NCI-H187 treated with DMSO at 0.1 percent for 48 hours (cell line): Measurements from ENCODE around the gene HCLS1.
"Not testable (repeated sequence)": the region's sequence is repeated elsewhere in the genome, so short reads cannot be mapped to it uniquely, and the experiment has no call there.

Experiments
- DNase-seq: peaks from one replicate; lab custom pipeline; 2025; lab: John Stamatoyannopoulos, UW

HCLS1 gene

GRCh38 chr3:121654493-121655385 is 6.0 kb downstream of the HCLS1 start:
- DNase-seq = no peak

- no peak for DNase-seq
These were observed 9.0 kb downstream of the HCLS1 start for GRCh38 chr3:121651684-121652083.

DNA sequence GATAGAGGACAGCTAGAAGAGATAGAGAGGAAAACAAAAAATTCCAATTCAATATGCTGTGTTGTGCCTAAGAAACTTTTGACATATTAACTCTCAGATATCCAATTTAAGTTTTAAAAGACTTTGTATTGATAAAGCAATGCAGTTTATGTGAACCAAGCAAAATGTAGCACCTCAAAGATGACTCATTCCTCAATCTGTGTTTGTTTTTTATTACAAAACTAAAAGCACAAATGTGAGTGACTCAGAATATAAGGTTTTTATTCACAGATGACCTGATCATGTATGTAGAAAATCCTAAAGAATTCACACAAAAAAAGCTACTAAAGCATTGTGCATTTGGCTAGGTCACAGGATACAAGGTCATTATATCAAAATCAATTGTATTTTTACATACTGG is 11.1 kb downstream of the HCLS1 start:
- DNase-seq = no peak

- DNase-seq = no peak
These were observed 12.3 kb downstream of the HCLS1 start for GRCh38 chr3:121648219-121648958.

GRCh38 chr3:121645054-121645453 is 15.6 kb downstream of the HCLS1 start:
- DNase-seq = no peak

DNA sequence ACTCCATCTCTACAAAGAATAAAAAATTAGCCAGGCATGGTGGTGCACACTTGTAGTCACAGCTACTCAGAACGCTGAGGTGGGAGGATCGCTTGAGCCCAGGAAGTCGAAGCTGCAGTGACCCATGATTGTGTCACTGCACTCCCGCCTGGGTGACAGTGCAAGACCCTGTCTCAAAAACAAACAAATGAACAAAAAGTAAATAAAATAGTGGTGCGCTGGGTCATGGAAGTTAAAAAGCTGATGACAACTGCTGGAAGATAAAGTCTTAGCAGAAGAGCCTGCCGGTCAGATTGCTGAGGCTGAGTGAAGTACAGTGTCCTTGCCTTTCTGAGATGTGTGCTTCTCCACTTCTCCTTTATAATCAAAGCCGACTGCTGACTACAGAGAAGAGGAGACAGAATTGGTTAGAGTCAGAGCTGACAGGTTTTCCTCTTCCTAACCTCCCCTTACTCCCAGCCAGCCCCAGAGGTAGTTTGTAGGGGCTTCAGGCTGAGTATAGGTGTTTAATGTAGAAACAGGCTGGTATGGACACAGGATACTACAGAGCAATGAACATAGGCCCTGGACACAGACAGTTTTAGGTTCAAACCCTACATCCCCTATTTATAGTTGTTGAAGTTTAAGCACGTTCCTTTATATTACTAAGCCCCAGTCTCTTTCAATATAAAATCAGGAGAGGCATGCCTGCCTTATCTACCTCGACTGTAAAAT is 17.9 kb downstream of the HCLS1 start:
- DNase-seq = no peak

GRCh38 chr3:121641127-121641526 is 19.6 kb downstream of the HCLS1 start:
- no peak for DNase-seq

- DNase-seq = no peak
These were observed 22.8 kb downstream of the HCLS1 start for GRCh38 chr3:121637922-121638321.

DNA sequence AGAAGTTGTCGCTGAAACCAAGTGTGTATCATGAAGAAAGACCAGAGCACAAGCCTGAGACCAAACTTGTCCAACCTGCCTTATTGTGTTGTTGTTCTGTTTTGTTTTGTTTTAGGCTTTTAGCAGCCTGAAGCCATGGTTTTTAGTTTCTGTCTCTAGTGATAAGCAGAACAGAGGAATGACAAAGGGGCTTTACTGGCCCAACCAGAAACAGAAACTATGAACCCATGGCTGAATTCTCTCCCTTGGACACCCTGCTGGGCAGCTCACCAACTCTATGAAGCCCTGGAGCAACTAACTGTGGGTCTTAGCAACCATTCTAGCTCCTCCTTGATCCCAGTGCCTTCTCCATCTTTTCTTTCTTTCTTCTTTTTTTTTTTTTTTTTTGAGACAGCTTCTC is 30.3 kb downstream of the HCLS1 start:
- no peak for DNase-seq

DNA sequence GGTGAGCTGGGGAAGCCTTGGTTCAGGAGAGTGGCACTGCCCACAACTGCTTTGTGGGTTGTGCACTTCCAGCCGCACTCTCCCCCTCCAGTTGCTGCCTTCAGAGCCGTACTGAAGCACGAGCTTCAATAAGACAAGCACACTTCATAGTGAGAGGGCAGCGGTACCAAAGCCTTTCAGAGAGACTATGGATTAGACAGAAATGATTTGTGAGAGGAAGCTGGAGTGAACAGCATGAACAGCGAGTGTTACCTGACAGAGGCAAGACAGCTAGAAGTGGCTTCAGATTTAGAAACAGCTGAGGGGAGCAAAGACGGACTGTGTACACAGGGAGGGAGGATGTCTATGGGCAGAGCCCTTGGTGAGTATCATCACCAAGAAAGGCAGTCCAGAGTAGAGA is 31.1 kb downstream of the HCLS1 start:
- DNase-seq = no peak

- no peak for DNase-seq
These were observed 33.1 kb downstream of the HCLS1 start for GRCh38 chr3:121627622-121628021.

- DNase-seq = no peak
These were observed 33.5 kb downstream of the HCLS1 start for GRCh38 chr3:121627211-121627610.

- no peak for DNase-seq
These were observed 34.2 kb downstream of the HCLS1 start for GRCh38 chr3:121626495-121626894.

GRCh38 chr3:121624147-121624899 is 36.4 kb downstream of the HCLS1 start:
- DNase-seq = peak; percentile 81

DNA sequence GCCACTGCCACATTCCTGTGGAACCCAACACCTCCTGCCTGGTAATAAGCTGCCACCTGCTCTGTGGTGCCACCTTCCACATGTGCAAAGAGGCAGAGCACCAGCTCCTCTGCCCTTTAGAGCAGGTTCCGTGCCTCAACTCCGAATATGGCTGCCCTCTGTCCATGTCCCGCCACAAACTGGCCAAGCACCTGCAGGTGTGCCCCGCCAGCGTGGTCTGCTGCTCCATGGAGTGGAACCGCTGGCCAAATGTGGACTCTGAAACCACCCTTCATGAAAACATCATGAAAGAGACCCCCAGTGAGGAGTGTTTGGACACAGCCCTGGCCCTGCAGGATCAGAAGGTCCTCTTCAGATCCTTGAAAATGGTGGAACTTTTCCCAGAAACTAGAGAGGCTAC is 39.2 kb downstream of the HCLS1 start:
- no peak for DNase-seq

GRCh38 chr3:121619691-121620090 is 41.0 kb downstream of the HCLS1 start:
- no peak for DNase-seq

DNA sequence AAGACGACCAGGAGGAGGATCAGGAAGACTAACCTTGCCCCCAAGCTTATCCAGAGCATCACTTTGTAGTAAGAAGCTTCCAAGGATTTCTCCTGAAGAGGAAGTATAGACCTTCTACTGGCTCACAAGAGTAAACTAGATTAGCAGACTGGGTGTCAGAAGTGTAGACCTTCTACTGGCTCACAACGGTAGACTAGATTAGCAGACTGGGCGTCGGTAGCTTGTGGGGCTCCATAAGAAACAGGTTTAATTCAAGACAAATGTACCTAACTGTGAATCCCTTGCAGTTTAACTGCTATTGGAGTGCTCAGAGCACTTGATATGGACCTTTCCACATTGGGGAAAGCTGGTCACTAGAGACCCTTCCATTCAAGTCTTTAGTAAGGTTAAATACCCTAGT is 54.6 kb downstream of the HCLS1 start:
- DNase-seq = no peak

DNA sequence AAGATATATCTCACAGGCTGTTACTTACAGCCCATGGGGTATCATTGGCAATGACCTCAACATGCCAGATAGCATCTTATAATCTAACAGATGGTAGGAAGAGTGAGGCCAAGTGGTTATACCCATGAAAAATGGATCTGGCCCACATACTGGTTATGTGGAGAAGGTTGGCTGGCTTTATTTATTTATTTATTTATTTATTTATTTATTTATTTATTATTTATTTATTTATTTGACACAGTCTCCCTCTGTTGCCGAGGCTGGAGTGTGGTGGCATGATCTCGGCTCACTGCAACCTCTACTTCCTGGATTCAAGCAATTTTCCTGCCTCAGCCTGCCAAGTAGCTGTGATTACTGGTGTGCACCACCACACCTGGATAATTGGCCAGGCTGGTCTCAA is 55.9 kb downstream of the HCLS1 start:
- no peak for DNase-seq

- no peak for DNase-seq
These were observed 59.4 kb downstream of the HCLS1 start for GRCh38 chr3:121601212-121601812.

DNA sequence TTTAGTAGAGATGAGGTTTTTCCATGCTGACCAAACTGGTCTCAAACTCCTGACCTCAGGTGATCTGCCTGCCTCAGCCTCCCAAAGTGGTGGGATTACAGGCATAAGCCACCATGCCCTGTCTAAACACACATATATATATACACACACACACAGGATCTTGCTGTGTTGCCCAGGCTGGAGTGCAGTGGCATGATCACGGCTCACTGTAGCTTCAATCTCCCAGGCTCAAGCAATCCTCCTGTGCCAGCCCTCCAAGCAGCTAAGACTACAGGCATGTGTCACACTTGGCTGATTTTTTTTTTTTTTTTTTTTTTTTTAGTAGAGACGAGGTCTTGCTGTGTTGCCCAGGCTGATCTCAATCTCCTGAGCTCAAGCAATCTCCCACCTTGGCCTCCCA is 60.8 kb downstream of the HCLS1 start:
- not testable (repeated sequence) for DNase-seq

DNA sequence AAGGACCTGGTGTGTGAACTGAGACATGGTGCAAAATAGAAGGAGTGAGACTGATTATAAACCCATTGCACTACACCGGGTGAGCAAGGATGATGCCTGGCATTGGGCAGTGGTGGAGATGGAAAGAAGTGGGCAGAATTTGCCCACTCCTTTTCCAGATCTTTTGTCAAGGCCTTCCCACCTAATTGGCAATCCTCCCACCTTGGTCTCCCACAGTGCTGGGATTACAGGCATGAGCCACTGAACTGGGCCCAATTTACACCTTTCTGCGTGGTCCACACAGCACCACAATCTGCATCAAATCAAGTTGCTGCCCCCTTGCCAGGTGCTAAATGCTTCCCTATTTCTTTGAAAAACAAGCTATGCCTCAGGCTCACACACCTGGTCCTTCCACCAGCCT is 62.1 kb downstream of the HCLS1 start:
- no peak for DNase-seq
